AG04450 (cell line): ENCODE data around the gene SPATA46. TPM values are rescaled to one million over a fixed set of nuclear protein-coding genes. Genes with fewer than 3 reads are reported as not detected.

Experiments used
- CTCF ChIA-PET: fragments of 300-600, 350-600 bp; formaldehyde crosslinking; extraction: SDS; loops from one replicate; lab custom pipeline; 2022; ENCODE audit warnings: antibody characterized with exemption, inconsistent platforms; lab: Charles Lee
- POLR2A ChIA-PET: fragments of 350-600 bp; formaldehyde crosslinking; extraction: SDS; loops from one replicate; lab custom pipeline; 2021; ENCODE audit warnings: antibody characterized with exemption, inconsistent platforms; lab: Yijun Ruan, JAX
- DNase-seq: peaks from one replicate; pipeline ENCODE4 v3.0.0-alpha.2; 2011; ENCODE audit warnings: low read depth, low spot score
- H3K27ac ChIP-seq: one replicate; pipeline ENCODE4 v1.5.1; 2012; ENCODE audit warnings: low read depth, low read length, control low read depth
- H3K27me3 ChIP-seq: one replicate; pipeline ENCODE4 v1.6.0; 2012; ENCODE audit warnings: low read length; ENCODE audit not compliant: control insufficient read depth, insufficient read depth
- H3K4me3 ChIP-seq: 2 replicates; pipeline ENCODE4 v1.5.1; 2011; ENCODE audit warnings: mild to moderate bottlenecking, low read depth, low read length, control low read depth
- H3K9me3 ChIP-seq: 2 replicates; pipeline ENCODE4 v1.5.1; 2012; ENCODE audit warnings: low read length; ENCODE audit not compliant: control insufficient read depth, insufficient read depth
- CTCF ChIP-seq: IDR thresholded peaks from 2 replicates; pipeline ENCODE4 v1.5.1; 2011; ENCODE audit warnings: low read depth, low read length, control low read depth, inconsistent platforms
- polyA plus RNA-seq: library from polyadenylated mRNA; depleted of rRNA; stranded (reverse); fragments of >200 nt; gene quantifications from 2 replicates; pipeline ENCODE4 v1.2.3, GENCODE V29; 2011

SPATA46 gene
- polyA plus RNA-seq, 1 experiment = not detected

GRCh38 chr1:162370721-162371120 lies 5.9 kb downstream of the SPATA46 start:
- Histone ChIP-seq H3K4me3 (no peak overlapping the region), H3K27me3 (no peaks in the 10 kb centered on the region), H3K9me3 (peaks cover 5% of the 10 kb centered on the region; the same call in 1 of the 2 replicates), H3K27ac (no peak overlapping the region)
- ChIA-PET CTCF (no interaction called here), POLR2A (interaction anchor here (0.7 kb wide), 1 partner anchor 332 kb away, joined by 8 read pairs; no protein-coding TSS in a partner anchor)
- DNase-seq = no peak
- no peak for TF ChIP-seq CTCF

GRCh38 chr1:162370161-162370560 lies 6.5 kb downstream of the SPATA46 start:
- CTCF ChIA-PET = no interaction called here
- TF ChIP-seq CTCF = no peak
- Histone ChIP-seq H3K27me3 (peaks cover 4% of the 10 kb centered on the region), H3K27ac (no peak overlapping the region), H3K9me3 (peaks cover 5% of the 10 kb centered on the region; the same call in 1 of the 2 replicates), H3K4me3 (no peak overlapping the region)
- no peak for DNase-seq
- POLR2A ChIA-PET = no interaction called here

- POLR2A ChIA-PET = no interaction called here
- CTCF ChIA-PET = no interaction called here
- Histone ChIP-seq H3K4me3 (no peak overlapping the region), H3K9me3 (peaks cover 5% of the 10 kb centered on the region; the same call in 1 of the 2 replicates), H3K27me3 (peaks cover 7% of the 10 kb centered on the region), H3K27ac (no peak overlapping the region)
- no peak for TF ChIP-seq CTCF
- no peak for DNase-seq
These were observed 7.1 kb downstream of the SPATA46 start for GRCh38 chr1:162369571-162369970.

GRCh38 chr1:162368451-162368850 lies 8.2 kb downstream of the SPATA46 start:
- POLR2A ChIA-PET = no interaction called here
- TF ChIP-seq CTCF = no peak

GRCh38 chr1:162367772-162368171 lies 8.9 kb downstream of the SPATA46 start:
- Histone ChIP-seq H3K27ac (no peak overlapping the region), H3K9me3 (peaks cover 5% of the 10 kb centered on the region; the same call in 1 of the 2 replicates), H3K4me3 (no peak overlapping the region), H3K27me3 (peaks cover 11% of the 10 kb centered on the region)
- CTCF ChIA-PET = no interaction called here
- no peak for DNase-seq
- POLR2A ChIA-PET = no interaction called here
- no peak for TF ChIP-seq CTCF

More at GRCh38 chr1:162368451-162368850, 8.2 kb downstream of the SPATA46 start:
- H3K27ac ChIP-seq = no peak overlapping the region
- no peak for DNase-seq
- CTCF ChIA-PET = no interaction called here
- peaks cover 11% of the 10 kb centered on the region for H3K27me3 ChIP-seq
- no peak overlapping the region for H3K4me3 ChIP-seq
- H3K9me3 ChIP-seq = peaks cover 5% of the 10 kb centered on the region; the same call in 1 of the 2 replicates
